ENCODE data around the gene MRPL28.
"Not testable (repeated sequence)": the region's sequence is repeated elsewhere in the genome, so short reads cannot be mapped to it uniquely, and the experiment has no call there.

The MRPL28 gene

GRCh38 chr16:379183-379960, 9.0 kb upstream of the MRPL28 start:
- no peaks in the 10 kb centered on the region for H3K27me3 ChIP-seq (ENCODE audit: insufficient read depth, low read length, poor library complexity)
- TF ChIP-seq CTCF (IDR thresholded peaks at IDR 0.05; ENCODE audit: borderline replicate concordance, extremely low read depth, low read length, poor library complexity, severe bottlenecking) (no peak), EZH2 (IDR thresholded peaks at IDR 0.05; ENCODE audit: borderline replicate concordance, low read depth, low read length, severe bottlenecking) (no peak)
- no peak overlapping the region for H3K4me3 ChIP-seq (ENCODE audit: low read depth in 1 of 2, low read length in 2 of 2)
- DNase-seq (no peak), ATAC-seq (ENCODE audit: insufficient read depth, low read depth) (no peak)
- H3K4me1 ChIP-seq (ENCODE audit: insufficient read depth, low read length): peaks cover 36% of the 10 kb centered on the region
- H2AFZ ChIP-seq (ENCODE audit: low read depth, low read length): no peak overlapping the region
- 0 out of 2 replicates have a peak overlapping the region, but pooled peaks have one; percentile 8 for H3K27ac ChIP-seq (ENCODE audit: low read length)
- peaks cover 37% of the 10 kb centered on the region for H3K36me3 ChIP-seq (ENCODE audit: insufficient read depth, low read length)
- peak overlapping the region; percentile 76; the same call in 1 of the 2 replicates for H3K4me2 ChIP-seq (ENCODE audit: insufficient read depth, low read length)
- no peaks in the 10 kb centered on the region for H3K9me3 ChIP-seq (ENCODE audit: insufficient read depth, low read length, severe bottlenecking)
- H4K20me1 ChIP-seq (ENCODE audit: insufficient read depth, low read length): peaks cover 23% of the 10 kb centered on the region
- peak overlapping the region; percentile 17; the same call in 1 of the 2 replicates for H3K9ac ChIP-seq (ENCODE audit: low read depth, low read length)
- H3K79me2 ChIP-seq (ENCODE audit: insufficient read depth, low read length): peaks cover 36% of the 10 kb centered on the region

- H3K79me2 ChIP-seq (ENCODE audit: insufficient read depth, low read length): peaks cover 36% of the 10 kb centered on the region
- no peak overlapping the region for H3K27ac ChIP-seq (ENCODE audit: low read length)
- no peak for DNase-seq
- H3K9ac ChIP-seq (ENCODE audit: low read depth, low read length): no peak overlapping the region
- TF ChIP-seq EZH2 (IDR thresholded peaks at IDR 0.05; ENCODE audit: borderline replicate concordance, low read depth, low read length, severe bottlenecking) (no peak), CTCF (IDR thresholded peaks at IDR 0.05; ENCODE audit: borderline replicate concordance, extremely low read depth, low read length, poor library complexity, severe bottlenecking) (no peak)
- no peaks in the 10 kb centered on the region for H3K27me3 ChIP-seq (ENCODE audit: insufficient read depth, low read length, poor library complexity)
- no peaks in the 10 kb centered on the region for H3K9me3 ChIP-seq (ENCODE audit: insufficient read depth, low read length, severe bottlenecking)
- H3K4me2 ChIP-seq (ENCODE audit: insufficient read depth, low read length): 0 out of 2 replicates have a peak overlapping the region, but pooled peaks have one; percentile 76
- ATAC-seq (ENCODE audit: insufficient read depth, low read depth): no peak
- no peak overlapping the region for H2AFZ ChIP-seq (ENCODE audit: low read depth, low read length)
- peaks cover 36% of the 10 kb centered on the region for H3K4me1 ChIP-seq (ENCODE audit: insufficient read depth, low read length)
- H4K20me1 ChIP-seq (ENCODE audit: insufficient read depth, low read length): peaks cover 23% of the 10 kb centered on the region
- H3K4me3 ChIP-seq (ENCODE audit: low read depth in 1 of 2, low read length in 2 of 2): no peak overlapping the region
- H3K36me3 ChIP-seq (ENCODE audit: insufficient read depth, low read length): peaks cover 43% of the 10 kb centered on the region
Observed at GRCh38 chr16:378821-379182, 8.5 kb upstream of the MRPL28 start.

GRCh38 chr16:378113-378820, 7.9 kb upstream of the MRPL28 start:
- H2AFZ ChIP-seq (ENCODE audit: low read depth, low read length); H3K4me2 ChIP-seq (ENCODE audit: insufficient read depth, low read length); H3K27me3 ChIP-seq (ENCODE audit: insufficient read depth, low read length, poor library complexity); H3K9ac ChIP-seq (ENCODE audit: low read depth, low read length); H3K27ac ChIP-seq (ENCODE audit: low read length); ATAC-seq (ENCODE audit: insufficient read depth, low read depth); H3K4me3 ChIP-seq (ENCODE audit: low read depth in 1 of 2, low read length in 2 of 2); H3K9me3 ChIP-seq (ENCODE audit: insufficient read depth, low read length, severe bottlenecking); DNase-seq: not testable (repeated sequence)
- H3K36me3 ChIP-seq (ENCODE audit: insufficient read depth, low read length): peaks cover 48% of the 10 kb centered on the region
- peaks cover 33% of the 10 kb centered on the region for H3K4me1 ChIP-seq (ENCODE audit: insufficient read depth, low read length)
- peaks cover 23% of the 10 kb centered on the region for H4K20me1 ChIP-seq (ENCODE audit: insufficient read depth, low read length)
- peaks cover 36% of the 10 kb centered on the region for H3K79me2 ChIP-seq (ENCODE audit: insufficient read depth, low read length)

- Histone ChIP-seq H4K20me1 (ENCODE audit: insufficient read depth, low read length) (peaks cover 23% of the 10 kb centered on the region), H3K4me3 (ENCODE audit: low read depth in 1 of 2, low read length in 2 of 2) (no peak overlapping the region), H2AFZ (ENCODE audit: low read depth, low read length) (no peak overlapping the region), H3K9me3 (ENCODE audit: insufficient read depth, low read length, severe bottlenecking) (no peaks in the 10 kb centered on the region), H3K27me3 (ENCODE audit: insufficient read depth, low read length, poor library complexity) (no peaks in the 10 kb centered on the region), H3K36me3 (ENCODE audit: insufficient read depth, low read length) (peaks cover 56% of the 10 kb centered on the region), H3K4me1 (ENCODE audit: insufficient read depth, low read length) (peaks cover 25% of the 10 kb centered on the region), H3K4me2 (ENCODE audit: insufficient read depth, low read length) (no peak overlapping the region), H3K9ac (ENCODE audit: low read depth, low read length) (no peak overlapping the region), H3K79me2 (ENCODE audit: insufficient read depth, low read length) (peaks cover 36% of the 10 kb centered on the region), H3K27ac (ENCODE audit: low read length) (no peak overlapping the region)
- ATAC-seq (ENCODE audit: insufficient read depth, low read depth) (no peak), DNase-seq (no peak)
- TF ChIP-seq EZH2 (IDR thresholded peaks at IDR 0.05; ENCODE audit: borderline replicate concordance, low read depth, low read length, severe bottlenecking) (no peak), CTCF (IDR thresholded peaks at IDR 0.05; ENCODE audit: borderline replicate concordance, extremely low read depth, low read length, poor library complexity, severe bottlenecking) (no peak)
Observed at GRCh38 chr16:377419-377951, 7.1 kb upstream of the MRPL28 start.

All from DND-41 (cell line).